GM19467 (cell line): ENCODE measurements around the gene PICK1.
"Not testable (repeated sequence)": the region's sequence is repeated elsewhere in the genome, so short reads cannot be mapped to it uniquely, and the experiment has no call there.

Experiments
- ATAC-seq: cut with Tn5 transposase; IDR thresholded peaks from one replicate; pipeline ENCODE4 v1.9.1; 2021; ENCODE audit warnings: mild to moderate bottlenecking, moderate library complexity; ENCODE audit not compliant: unreplicated experiment

Gene PICK1

GRCh38 chr22:38110863-38111852 is 54.0 kb downstream of the PICK1 start:
- no peak for ATAC-seq

GRCh38 chr22:38111925-38112355 is 54.7 kb downstream of the PICK1 start:
- ATAC-seq, result no peak

- no peak for ATAC-seq
Observed at GRCh38 chr22:38112381-38112780, 55.2 kb downstream of the PICK1 start.

DNA sequence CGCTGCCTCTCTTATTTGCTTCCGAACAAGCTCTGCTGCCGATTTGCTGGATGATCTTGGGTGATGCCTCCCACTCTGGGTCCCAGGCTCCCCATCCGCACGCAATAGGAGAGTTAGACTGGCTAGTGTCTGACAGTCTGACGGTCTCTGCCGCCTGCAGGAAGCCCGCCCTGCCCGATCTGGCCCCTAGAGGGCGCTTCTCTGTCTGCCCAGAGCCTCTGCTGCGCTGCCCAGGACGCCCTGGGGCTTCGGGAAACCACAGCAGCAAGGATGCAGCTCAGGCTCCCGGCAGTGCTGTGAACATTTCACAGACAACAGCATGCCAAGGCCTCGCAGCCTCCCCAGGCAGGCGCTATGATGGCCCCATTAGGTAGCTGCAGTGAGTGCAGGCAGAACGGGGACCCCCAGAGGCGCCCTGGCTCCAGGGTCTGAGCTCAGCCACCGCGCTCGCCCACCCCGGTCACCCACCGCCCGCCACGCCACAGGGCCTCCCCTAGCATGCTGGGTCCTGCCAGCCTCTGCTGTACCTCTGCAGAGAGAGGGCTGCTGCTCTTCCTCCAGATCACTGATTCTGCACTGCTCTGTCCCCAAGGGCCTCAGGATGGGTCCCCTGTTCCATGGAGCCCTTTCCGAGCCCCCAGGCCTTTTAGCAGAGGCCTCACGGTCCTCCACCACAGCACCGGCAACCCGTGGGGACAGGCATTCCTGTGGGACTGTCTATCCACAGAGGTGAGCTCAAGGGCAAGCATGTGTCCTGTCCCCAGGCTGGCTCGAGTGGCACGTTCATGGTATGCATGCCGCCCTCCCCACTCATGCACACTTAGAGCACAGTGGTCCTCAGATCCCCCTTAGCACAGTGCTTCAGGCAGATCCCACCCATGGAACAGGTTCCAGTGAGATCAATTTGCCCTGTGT is 57.5 kb downstream of the PICK1 start:
- ATAC-seq, result no peak

DNA sequence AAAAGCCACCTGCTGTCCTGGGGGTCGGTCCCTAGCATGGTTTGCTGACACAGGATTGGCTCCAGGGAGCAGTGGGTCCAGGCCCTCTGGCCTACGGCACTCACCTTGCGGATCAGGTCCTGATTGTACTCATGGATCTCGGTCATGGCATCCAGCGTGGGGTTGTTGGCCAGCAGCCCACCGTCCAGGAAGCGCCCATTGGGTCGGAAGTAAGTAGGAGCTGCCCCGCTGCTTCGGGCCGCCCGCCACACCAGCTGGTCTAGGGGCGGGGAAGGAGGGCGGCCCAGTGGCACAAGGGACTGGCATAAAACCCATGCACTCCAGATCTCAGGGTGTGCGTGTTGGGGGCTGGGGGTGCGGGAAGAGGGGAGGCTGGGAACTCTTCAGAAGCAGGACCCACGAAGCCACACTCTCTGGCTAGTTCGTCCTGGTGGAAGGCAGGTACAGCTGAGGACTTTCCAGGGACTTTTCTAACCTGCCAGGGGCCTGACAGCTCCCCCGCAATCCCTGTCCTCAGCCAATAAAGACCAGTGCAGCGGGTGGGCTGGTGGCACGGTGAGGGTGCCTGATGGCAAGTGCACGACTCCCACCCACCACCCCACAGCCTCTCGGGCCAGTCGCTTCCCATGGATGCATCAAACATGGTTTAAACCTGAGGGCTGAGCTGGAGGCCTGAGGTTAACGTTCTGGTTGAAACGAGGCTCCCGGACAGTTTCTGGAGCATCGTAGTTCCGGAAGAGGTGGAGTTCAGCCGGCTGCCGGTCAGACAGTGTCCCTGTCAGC is 58.4 kb downstream of the PICK1 start:
- ATAC-seq, result no peak

- not testable (repeated sequence) for ATAC-seq
Observed at GRCh38 chr22:38117556-38117955, 60.4 kb downstream of the PICK1 start.

DNA sequence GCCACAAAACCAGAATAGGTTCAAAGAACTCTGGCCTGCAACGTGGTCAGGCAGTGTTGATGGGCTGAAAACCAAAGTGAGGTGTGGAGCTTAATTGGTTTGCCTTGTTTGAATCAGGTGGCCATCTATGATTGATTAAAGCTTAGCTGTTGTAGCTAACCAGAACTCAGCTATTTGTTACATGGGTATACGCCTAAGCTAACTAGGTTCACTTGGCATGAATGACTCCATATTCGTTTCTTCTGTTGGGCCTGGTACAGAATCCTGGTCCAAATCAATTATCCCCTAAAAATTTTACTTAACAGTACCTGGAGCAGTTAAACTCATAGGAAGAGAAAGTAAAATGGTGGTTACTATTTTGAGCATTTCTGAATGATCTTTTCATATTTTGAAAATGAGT is 61.0 kb downstream of the PICK1 start:
- ATAC-seq, result no peak

- ATAC-seq, result not testable (repeated sequence)
Observed at GRCh38 chr22:38118747-38119146, 61.5 kb downstream of the PICK1 start.

GRCh38 chr22:38120359-38121110 is 63.3 kb downstream of the PICK1 start:
- no peak for ATAC-seq

GRCh38 chr22:38122616-38123015 is 65.4 kb downstream of the PICK1 start:
- no peak for ATAC-seq

DNA sequence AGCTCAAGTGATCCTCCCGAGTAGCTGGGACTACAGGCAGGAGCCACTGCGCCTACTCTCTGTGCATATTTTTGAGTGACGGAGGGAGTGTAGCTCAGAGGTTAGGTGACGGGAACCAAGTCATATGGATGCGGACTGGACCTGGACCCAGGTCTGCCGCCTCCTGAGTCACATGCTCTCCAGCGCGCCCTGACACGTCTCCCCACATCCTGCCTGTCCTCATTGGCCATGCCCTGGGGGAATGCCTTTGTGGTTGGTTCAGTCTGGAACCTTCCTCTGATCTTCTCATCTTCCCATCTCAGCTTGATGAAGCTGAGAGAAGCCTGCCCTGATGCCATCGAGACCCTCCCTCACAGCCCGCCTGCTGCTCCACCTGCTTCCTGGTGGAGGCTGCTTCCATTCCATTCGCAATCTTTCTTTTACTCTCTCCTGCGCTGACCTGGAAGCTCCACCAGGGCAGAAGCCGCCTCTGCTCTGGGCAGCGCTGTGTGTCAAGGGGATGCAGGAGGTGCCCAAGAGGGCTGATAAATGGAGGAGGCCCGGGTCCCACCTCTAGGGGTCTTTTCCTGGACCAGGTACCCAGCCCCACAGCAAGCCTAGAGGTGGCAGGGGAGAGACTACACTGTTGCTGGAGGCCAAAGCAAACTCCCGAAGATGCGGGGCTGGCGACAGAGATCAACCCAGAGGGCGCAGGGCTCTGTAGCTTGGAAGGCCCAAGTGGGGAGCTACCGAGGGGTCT is 67.2 kb downstream of the PICK1 start:
- ATAC-seq, result no peak

- no peak for ATAC-seq
Observed at GRCh38 chr22:38125038-38125610, 67.9 kb downstream of the PICK1 start.
